Activated CD4-positive, alpha-beta memory T cell treated with anti-CD3 and anti-CD28 coated beads, Interleukin-2, amount 10 ng/mL, durations not matched to agents 7 days and 5 days (primary cell): Measurements from ENCODE around the gene METRN. TPM values are rescaled to one million over a fixed set of nuclear protein-coding genes. Genes with fewer than 3 reads are reported as not detected.
A peak's percentile ranks its signal among the peaks of the same experiment; 100 is the strongest.

Experiments used
- CTCF ChIA-PET: fragments of 350-600 bp; sonication (Branson Sonifier 250); formaldehyde crosslinking; loops from one replicate; lab custom pipeline; 2021; ENCODE audit warnings: antibody characterized with exemption, inconsistent platforms; lab: Charles Lee
- POLR2A ChIA-PET: fragments of 350-600 bp; sonication (Branson Sonifier 250); formaldehyde crosslinking; loops from one replicate; lab custom pipeline; 2021; ENCODE audit warnings: antibody characterized with exemption; lab: Charles Lee
- DNase-seq: peaks from one replicate; pipeline ENCODE4 v3.0.0-alpha.2; 2020
- H3K27ac Mint-ChIP-seq: one replicate; pipeline ENCODE4 v1.8.0; 2021; ENCODE audit warnings: mild to moderate bottlenecking, mixed read lengths
- H3K27me3 Mint-ChIP-seq: one replicate; pipeline ENCODE4 v1.8.0; 2021; ENCODE audit warnings: mixed read lengths
- H3K36me3 Mint-ChIP-seq: one replicate; pipeline ENCODE4 v1.8.0; 2021; ENCODE audit warnings: low read depth, mixed read lengths
- H3K4me1 Mint-ChIP-seq: one replicate; pipeline ENCODE4 v1.8.0; 2021; ENCODE audit warnings: mixed read lengths
- H3K4me3 Mint-ChIP-seq: one replicate; pipeline ENCODE4 v1.8.0; 2021; ENCODE audit warnings: mild to moderate bottlenecking, mixed read lengths
- H3K9me3 Mint-ChIP-seq: one replicate; pipeline ENCODE4 v1.8.0; 2021; ENCODE audit warnings: mixed read lengths
- total RNA-seq, 2 experiments: library from RNA; stranded (reverse); gene quantifications; one replicate each; pipeline ENCODE4 v1.2.3, GENCODE V29; 2021

The METRN gene
- 1 to 10 TPM; 4.4 to 6.2 TPM for total RNA-seq

DNA sequence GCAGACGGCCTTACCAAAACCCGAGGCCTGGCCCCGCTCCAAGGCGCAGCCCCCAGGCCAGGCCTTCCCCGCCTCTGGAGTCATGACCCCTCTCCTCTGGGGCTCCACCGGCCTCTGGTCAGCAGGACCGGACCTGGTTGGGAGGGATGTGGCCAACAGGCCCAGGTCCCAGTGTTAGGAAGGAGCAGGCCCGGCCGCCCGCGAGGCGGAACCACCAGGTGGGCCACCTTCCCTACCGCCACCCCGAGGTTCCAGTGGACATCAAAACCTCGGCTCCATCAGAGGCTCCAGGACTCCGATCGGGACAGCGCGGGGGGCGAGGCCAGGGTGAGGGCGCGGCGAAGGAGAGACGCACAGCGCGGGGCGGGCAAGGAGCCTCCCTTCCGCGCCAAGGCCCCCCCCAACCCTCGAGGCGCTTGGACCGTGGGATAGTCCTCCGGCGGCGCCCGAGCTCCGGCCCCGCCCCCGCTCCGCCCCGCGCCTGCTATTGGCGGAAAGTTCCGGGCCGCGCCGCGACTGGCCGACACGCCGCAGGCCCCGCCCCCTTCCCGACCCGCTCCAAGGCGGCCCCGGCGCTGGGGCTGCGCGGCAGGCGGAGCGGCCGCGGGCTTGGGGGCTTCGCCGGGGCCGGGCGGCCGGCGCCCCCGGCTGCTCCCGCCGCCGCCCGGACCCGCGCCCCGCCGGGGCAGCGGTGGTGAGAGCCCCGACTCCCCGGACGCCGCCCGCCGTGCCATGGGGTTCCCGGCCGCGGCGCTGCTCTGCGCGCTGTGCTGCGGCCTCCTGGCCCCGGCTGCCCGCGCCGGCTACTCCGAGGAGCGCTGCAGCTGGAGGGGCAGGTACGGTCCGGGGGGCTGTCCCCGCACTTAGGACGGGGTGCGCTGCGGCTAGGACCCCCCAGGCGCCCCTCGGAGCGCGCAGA lies at the start of gene METRN:
TSS of gene METRN (plus strand) at position 561 of the 919 bp plus-strand sequence. CDS start at position 733, 172 bp downstream.
- CTCF ChIA-PET = interaction anchor here (1.6 to 2.1 kb wide), 2 partner anchors 12 to 21 kb away, joined by 4 to 7 read pairs; no protein-coding TSS in a partner anchor
- H3K4me1 Mint-ChIP-seq = peaks cover 11% of the 10 kb centered on the region
- H3K36me3 Mint-ChIP-seq = no peaks in the 10 kb centered on the region
- peak; percentile 89 for DNase-seq
- H3K4me3 Mint-ChIP-seq = peak within 1 kb of the TSS; percentile 43
- no peaks in the 10 kb centered on the region for H3K9me3 Mint-ChIP-seq
- no peak within 1 kb of the TSS for H3K27ac Mint-ChIP-seq
- peaks cover 17% of the 10 kb centered on the region for H3K27me3 Mint-ChIP-seq
- POLR2A ChIA-PET = interaction anchor here (1.3 to 3.1 kb wide), 4 partner anchors 11 to 73 kb away, joined by 4 to 15 read pairs (median 7); partner anchors contain the start of genes CCDC78 and RPUSD1

DNA sequence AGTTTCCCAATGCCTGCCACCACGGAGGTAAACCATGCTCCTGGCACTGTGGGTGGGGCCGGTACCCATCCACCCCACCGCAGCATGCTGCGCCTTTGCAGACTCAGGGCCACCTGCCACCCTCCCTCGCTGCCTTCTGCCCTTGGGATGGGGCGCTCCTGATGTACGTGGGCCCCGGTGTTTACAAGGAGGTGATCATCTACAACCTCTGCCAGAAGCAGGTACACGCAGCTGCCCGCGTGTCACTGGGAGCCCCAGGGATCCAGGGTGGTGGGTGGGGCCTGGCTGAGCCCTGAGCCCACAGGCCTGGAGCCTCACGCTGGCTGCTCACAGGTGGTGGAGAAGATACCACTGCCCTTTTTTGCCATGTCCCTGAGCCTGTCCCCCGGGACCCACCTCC lies 48.3 kb upstream of the METRN start:
- no peak overlapping the region for H3K27ac Mint-ChIP-seq
- DNase-seq = no peak
- no peaks in the 10 kb centered on the region for H3K9me3 Mint-ChIP-seq
- peaks cover 12% of the 10 kb centered on the region for H3K4me1 Mint-ChIP-seq
- POLR2A ChIA-PET = interaction anchor here (2.2 to 5.2 kb wide), 3 partner anchors 9 to 23 kb away, joined by 6 to 25 read pairs (median 11); partner anchors contain the start of genes RHBDL1, STUB1 and WDR24
- CTCF ChIA-PET = interaction anchor here (1.1 to 1.4 kb wide), 2 partner anchors 14 to 20 kb away, joined by 3 to 4 read pairs; partner anchors contain the start of gene STUB1
- H3K27me3 Mint-ChIP-seq = no peaks in the 10 kb centered on the region
- H3K4me3 Mint-ChIP-seq = no peak overlapping the region
- peaks cover 16% of the 10 kb centered on the region for H3K36me3 Mint-ChIP-seq

DNA sequence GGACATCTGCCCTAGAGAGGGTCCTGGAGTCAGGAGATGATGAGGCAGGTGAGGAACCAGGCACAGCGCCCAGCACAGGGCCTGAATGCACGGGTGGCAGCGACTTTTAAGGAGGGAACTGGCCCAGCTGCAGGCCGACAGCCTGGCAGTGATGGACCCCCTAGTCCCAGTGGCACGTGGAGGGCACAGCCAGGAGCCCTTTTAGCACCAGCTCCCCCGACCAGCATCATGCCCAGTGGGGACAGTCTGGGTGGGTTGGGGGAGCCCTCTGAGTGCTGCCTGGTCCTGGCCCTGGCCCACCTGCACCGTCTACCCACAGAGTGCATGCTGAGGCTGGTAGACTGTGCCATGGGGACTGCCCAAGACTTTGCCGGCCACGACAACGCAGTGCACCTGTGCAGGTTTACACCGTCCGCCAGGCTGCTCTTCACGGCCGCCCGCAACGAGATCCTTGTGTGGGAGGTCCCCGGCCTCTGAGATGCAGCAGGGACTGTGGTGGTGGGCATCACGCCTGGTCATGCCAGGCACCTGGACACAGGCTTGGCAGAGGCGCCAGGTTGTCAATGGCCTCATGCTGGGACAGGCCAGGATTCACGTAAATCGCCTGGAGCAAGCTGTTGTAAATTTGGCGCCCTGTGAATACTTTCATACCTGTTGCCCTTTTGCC lies 47.7 kb upstream of the METRN start:
- CTCF ChIA-PET = interaction anchor here (0.7 to 1.8 kb wide), 8 partner anchors 8 to 28 kb away, joined by 3 to 8 read pairs (median 4); partner anchors contain the start of genes RHBDL1, STUB1 and WDR90

DNA sequence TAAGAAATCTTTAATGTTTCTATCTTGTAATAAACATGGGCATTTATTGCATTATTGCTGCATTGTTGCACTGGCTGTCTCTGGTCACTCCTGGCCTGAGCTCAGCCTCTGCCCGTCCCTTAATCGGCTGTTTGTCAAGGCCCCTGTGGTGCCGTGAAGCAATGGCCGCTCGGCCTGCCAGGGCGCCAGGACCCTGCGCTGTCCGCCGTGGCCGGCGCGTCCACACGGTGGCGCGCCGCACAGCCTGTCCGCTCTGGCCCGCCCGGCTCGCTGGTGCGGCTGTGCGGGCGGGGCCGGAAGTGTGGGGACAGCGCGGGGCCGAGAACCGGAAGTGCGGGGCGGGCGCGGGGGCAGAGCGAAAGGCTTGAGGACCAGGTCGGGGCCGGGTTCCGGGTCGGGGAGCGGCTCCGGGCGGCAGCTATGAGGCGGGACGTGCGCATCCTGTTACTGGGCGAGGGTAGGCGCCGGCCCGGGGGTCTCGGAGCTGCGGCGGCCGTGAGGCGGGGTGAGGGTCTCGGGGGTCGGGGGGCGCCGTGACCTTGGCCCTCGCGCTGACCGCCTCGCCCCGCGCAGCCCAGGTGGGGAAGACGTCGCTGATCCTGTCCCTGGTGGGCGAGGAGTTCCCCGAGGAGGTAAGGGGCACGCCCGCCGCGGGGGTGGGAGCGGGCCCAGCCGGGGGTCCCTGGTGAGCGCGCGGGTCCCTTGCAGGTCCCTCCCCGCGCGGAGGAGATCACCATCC lies 47.0 kb upstream of the METRN start, which contains the start of gene RHOT2:
TSS of gene RHOT2 (plus strand) at position 353 of the 739 bp plus-strand sequence. CDS start at position 421, 68 bp downstream.
- peaks cover 12% of the 10 kb centered on the region for H3K4me1 Mint-ChIP-seq
- POLR2A ChIA-PET = interaction anchor here (0.8 to 5.2 kb wide), 10 partner anchors 8 to 89 kb away, joined by 3 to 25 read pairs (median 5); partner anchors contain the start of genes STUB1, WDR24 and WDR90
- CTCF ChIA-PET = interaction anchor here (0.7 to 1.8 kb wide), 9 partner anchors 8 to 141 kb away, joined by 3 to 8 read pairs (median 4); partner anchors contain the start of genes CAPN15, RHBDL1, STUB1 and WDR90
- H3K4me3 Mint-ChIP-seq = peak within 1 kb of the TSS; percentile 77
- H3K27ac Mint-ChIP-seq = peak within 1 kb of the TSS; percentile 78
- no peaks in the 10 kb centered on the region for H3K9me3 Mint-ChIP-seq
- no peaks in the 10 kb centered on the region for H3K27me3 Mint-ChIP-seq
- DNase-seq = peak; percentile 94
- H3K36me3 Mint-ChIP-seq = peaks cover 17% of the 10 kb centered on the region

More for the DNA sequence above, 47.7 kb upstream of the METRN start:
- Mint-ChIP-seq H3K27me3 (no peaks in the 10 kb centered on the region), H3K36me3 (peaks cover 16% of the 10 kb centered on the region), H3K4me1 (peaks cover 12% of the 10 kb centered on the region), H3K9me3 (no peaks in the 10 kb centered on the region), H3K27ac (peak overlapping the region; percentile 78), H3K4me3 (peak overlapping the region; percentile 77)
- DNase-seq = no peak
- POLR2A ChIA-PET = interaction anchor here (0.8 to 5.2 kb wide), 10 partner anchors 9 to 88 kb away, joined by 3 to 25 read pairs (median 5); partner anchors contain the start of genes STUB1, WDR24 and WDR90

DNA sequence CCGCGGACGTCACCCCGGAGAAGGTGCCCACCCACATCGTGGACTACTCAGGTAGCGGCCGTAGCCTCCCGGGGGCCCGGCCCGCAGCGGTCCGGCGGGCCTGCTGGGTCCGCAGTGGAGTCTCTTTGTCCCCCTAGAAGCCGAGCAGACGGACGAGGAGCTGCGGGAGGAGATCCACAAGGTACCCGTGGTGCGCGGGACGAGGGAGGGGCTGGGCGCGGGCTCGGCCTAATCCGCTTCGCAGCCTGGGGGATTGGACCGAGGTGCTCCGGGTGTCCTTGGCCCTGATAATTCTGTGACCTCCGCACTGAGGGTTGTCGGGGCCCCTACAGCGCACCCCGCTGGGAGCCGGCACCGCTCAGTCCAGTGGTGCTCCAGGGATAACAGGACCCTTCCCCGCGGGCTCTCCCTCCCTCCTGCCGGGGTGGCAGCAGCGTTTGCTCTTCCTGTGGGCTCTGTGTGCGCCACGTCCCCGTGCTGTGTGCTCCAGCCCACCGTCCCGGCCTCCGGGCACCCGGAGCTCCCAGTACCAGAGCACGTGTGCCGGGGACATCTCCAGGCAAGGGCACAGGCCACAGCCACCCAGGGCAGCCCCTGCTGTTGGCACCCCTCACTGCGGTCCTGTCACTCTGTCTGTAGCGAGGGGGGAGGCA lies 46.3 kb upstream of the METRN start:
- peak overlapping the region; percentile 63 for H3K27ac Mint-ChIP-seq
- ChIA-PET CTCF (interaction anchor here (1.2 to 1.8 kb wide), 6 partner anchors 7 to 141 kb away, joined by 3 to 8 read pairs (median 4); partner anchors contain the start of genes CAPN15, RHBDL1 and STUB1), POLR2A (interaction anchor here (1.4 to 5.2 kb wide), 7 partner anchors 11 to 39 kb away, joined by 4 to 25 read pairs (median 6); partner anchors contain the start of genes STUB1, WDR24 and WDR90)
- H3K27me3 Mint-ChIP-seq = no peaks in the 10 kb centered on the region
- no peak for DNase-seq
- H3K4me1 Mint-ChIP-seq = peaks cover 12% of the 10 kb centered on the region
- H3K36me3 Mint-ChIP-seq = peaks cover 15% of the 10 kb centered on the region
- peak overlapping the region; percentile 77 for H3K4me3 Mint-ChIP-seq
- H3K9me3 Mint-ChIP-seq = no peaks in the 10 kb centered on the region

DNA sequence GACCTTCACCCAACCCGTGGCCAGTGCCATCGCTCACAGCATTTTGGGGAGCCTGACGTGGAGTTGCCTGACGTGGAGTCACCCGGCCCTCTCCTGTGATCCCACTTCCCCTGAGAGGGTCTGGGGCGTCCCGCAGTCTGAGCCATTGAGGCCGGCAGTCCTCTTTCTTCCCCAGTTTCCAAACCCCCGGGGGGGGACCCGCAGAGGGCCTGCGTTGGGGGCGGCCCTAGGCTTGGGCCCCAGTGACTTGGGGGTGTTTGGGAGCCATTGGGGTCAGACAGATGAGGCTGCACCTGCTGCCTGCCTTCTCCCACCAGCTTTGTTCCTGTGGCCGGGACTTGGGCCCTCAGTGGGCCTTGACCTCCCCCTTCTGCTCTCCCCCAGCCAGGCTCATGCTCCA lies 45.3 kb upstream of the METRN start:
- ChIA-PET POLR2A (interaction anchor here (2.9 to 5.2 kb wide), 2 partner anchors 10 to 20 kb away, joined by 12 to 25 read pairs; partner anchors contain the start of genes STUB1 and WDR90), CTCF (no interaction called here)
- H3K27ac Mint-ChIP-seq = no peak overlapping the region
- H3K9me3 Mint-ChIP-seq = no peaks in the 10 kb centered on the region
- H3K4me1 Mint-ChIP-seq = peaks cover 12% of the 10 kb centered on the region
- peak overlapping the region; percentile 46 for H3K4me3 Mint-ChIP-seq
- no peaks in the 10 kb centered on the region for H3K27me3 Mint-ChIP-seq
- DNase-seq = no peak
- peaks cover 14% of the 10 kb centered on the region for H3K36me3 Mint-ChIP-seq

DNA sequence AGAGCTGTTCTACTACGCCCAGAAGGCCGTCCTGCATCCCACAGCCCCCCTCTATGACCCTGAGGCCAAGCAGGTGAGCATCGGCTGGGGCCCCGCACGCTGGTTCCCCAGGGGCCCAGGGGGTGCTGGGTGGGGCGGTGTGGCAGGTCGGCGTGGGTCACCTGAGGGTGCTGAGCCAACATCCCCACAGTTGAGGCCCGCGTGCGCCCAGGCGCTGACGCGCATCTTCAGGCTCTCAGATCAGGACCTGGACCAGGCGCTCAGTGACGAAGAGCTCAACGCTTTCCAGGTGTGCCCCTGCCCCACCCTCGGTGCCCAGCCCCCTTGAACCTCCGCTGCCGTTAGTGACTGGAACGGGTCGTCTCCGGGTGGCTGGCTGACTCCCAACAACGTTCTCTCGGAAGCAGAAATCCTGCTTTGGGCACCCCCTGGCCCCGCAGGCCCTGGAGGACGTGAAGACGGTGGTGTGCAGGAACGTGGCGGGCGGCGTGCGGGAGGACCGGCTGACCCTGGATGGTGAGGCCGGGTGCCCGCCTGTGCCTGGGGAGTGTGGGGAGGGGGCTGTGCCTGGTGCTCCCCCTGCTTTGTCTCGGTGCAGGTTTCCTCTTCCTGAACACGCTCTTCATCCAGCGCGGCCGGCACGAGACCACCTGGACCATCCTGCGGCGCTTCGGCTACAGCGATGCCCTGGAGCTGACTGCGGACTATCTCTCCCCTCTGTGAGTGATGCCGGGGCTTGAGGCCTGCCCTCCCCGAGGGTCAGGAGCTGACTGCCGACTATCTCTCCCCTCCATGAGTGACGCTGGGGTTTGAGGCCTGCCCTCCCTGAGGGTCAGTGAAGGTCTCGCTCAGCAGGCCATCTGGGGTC lies 44.2 kb upstream of the METRN start:
- peaks cover 14% of the 10 kb centered on the region for H3K36me3 Mint-ChIP-seq
- H3K9me3 Mint-ChIP-seq = no peaks in the 10 kb centered on the region
- ChIA-PET POLR2A (interaction anchor here (2.9 to 5.2 kb wide), 2 partner anchors 9 to 21 kb away, joined by 12 to 25 read pairs; partner anchors contain the start of genes STUB1 and WDR90), CTCF (no interaction called here)
- no peak for DNase-seq
- no peak overlapping the region for H3K27ac Mint-ChIP-seq
- peak overlapping the region; percentile 13 for H3K4me3 Mint-ChIP-seq
- no peaks in the 10 kb centered on the region for H3K27me3 Mint-ChIP-seq
- peaks cover 17% of the 10 kb centered on the region for H3K4me1 Mint-ChIP-seq

DNA sequence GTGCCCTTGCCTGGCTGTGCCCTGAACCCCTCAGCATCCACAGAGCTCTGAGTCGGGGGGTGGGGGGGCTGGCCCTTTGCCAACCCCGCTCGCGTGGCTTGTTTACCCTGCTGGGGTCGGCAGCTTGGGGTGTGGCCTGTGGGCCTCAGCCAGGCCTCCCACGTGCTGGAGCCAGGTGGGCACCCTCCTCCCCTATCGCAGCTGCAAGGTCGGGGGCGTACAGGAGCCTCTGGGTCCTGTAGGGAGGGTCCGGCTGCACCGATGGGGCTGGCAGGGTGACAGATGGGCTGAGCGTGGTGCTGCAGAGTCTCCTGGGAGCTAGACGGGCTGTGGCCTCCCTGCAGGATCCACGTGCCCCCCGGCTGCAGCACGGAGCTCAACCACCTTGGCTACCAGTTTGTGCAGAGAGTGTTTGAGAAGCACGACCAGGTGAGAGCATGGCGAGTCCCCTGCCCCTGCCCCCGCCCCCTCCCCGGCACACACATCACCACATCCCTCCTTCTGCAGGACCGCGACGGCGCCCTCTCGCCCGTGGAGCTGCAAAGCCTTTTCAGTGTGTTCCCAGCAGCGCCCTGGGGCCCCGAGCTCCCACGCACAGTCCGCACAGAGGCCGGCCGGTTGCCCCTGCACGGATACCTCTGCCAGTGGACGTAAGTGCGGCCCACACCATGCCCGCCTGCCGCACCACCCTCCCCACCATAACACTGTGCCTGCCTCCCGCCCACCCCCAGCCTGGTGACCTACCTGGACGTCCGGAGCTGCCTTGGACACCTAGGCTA lies 43.4 kb upstream of the METRN start:
- Mint-ChIP-seq H3K27me3 (no peaks in the 10 kb centered on the region), H3K4me3 (peak overlapping the region; percentile 13), H3K9me3 (no peaks in the 10 kb centered on the region), H3K36me3 (peaks cover 14% of the 10 kb centered on the region), H3K27ac (no peak overlapping the region), H3K4me1 (peaks cover 17% of the 10 kb centered on the region)
- CTCF ChIA-PET = no interaction called here
- POLR2A ChIA-PET = interaction anchor here (1.2 to 5.2 kb wide), 2 partner anchors 8 to 13 kb away, joined by 3 to 25 read pairs; partner anchors contain the start of genes JMJD8 and STUB1
- DNase-seq = no peak

DNA sequence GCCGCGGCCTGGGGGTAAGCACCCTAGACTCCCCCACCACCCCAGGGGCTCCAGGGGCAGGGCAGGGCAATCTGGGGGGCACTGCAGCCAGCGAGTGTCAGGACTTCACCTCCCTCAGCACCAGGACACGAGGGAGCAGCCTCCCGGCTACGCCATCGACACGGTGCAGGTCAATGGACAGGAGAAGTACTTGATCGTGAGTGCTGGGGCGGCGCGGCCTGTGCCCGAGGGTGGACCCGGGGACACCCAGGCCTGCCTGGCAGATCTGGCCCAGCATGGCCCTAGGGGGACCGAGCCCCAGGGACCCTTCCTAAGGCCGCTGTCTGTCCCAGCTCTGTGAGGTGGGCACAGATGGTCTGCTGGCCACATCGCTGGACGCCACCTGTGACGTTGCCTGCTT lies 42.5 kb upstream of the METRN start:
- POLR2A ChIA-PET = interaction anchor here (1.2 kb wide), 1 partner anchor 12 kb away, joined by 3 read pairs; the partner anchor contains the start of gene JMJD8
- Mint-ChIP-seq H3K36me3 (peaks cover 14% of the 10 kb centered on the region), H3K9me3 (no peaks in the 10 kb centered on the region), H3K4me3 (no peak overlapping the region), H3K4me1 (peaks cover 23% of the 10 kb centered on the region), H3K27me3 (no peaks in the 10 kb centered on the region), H3K27ac (no peak overlapping the region)
- CTCF ChIA-PET = no interaction called here
- DNase-seq = no peak

DNA sequence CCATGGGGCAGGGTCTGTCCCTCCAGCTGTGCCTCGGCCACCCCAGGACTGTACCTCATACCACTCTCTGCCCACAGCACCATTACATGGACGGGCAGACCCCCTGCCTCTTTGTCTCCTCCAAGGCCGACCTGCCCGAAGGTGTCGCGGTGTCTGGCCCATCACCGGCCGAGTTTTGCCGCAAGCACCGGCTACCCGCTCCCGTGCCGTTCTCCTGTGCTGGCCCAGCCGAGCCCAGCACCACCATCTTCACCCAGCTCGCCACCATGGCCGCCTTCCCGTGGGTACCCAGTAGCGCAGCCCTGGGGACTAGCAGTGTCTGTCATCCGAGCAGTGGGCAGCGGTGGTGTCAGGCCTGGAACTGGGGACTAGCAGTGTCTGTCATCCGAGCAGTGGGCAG lies 42.1 kb upstream of the METRN start:
- POLR2A ChIA-PET = interaction anchor here (0.6 to 1.3 kb wide), 4 partner anchors 9 to 37 kb away, joined by 3 to 4 read pairs (median 4); partner anchors contain the start of genes JMJD8 and METTL26
- Mint-ChIP-seq H3K9me3 (no peaks in the 10 kb centered on the region), H3K4me1 (peaks cover 20% of the 10 kb centered on the region), H3K27me3 (no peaks in the 10 kb centered on the region), H3K36me3 (peaks cover 14% of the 10 kb centered on the region), H3K27ac (no peak overlapping the region), H3K4me3 (no peak overlapping the region)
- no peak for DNase-seq
- CTCF ChIA-PET = no interaction called here
